ENCODE data around the gene ILF3. TPM values are rescaled to one million over a fixed set of nuclear protein-coding genes. Genes with fewer than 3 reads are reported as not detected.

The ILF3 gene
- total RNA-seq, 1 experiment from 2014 or later: 326 TPM

DNA sequence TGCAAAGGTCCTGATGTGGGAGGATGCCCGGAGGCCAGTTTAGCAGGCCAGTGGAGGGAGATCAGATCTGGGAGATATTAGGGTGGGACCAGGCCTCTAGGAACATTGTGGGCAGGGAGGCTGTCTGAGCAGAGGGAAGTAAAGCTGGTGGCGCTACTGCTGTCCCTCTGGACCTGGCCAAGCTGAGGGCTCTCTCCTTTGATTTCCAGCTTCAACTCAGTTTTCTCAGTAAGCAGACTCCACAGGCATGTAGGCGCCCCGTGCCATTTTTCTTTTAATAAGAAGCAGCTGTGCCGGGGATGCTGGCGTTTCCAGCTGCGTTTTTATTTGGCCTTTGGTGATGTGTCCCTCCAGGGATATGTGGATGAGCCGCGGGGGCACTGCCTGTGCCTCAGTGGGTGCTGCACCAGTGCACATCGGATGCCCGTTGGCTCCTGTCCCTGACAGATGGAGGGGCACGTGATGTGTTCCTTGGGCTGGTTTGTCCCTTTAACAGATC lies 70.5 kb downstream of the ILF3 start:
- BruUV-seq (replicated peaks): no TSS peak
- H3K27ac ChIP-seq: no peak overlapping the region
- no peaks in the 10 kb centered on the region for H3K9me2 ChIP-seq (ENCODE audit: insufficient read depth)
- POLR2A ChIA-PET (ENCODE audit: unreplicated experiment): no interaction called here
- peak in 1 of 2 experiments; percentile 32 for DNase-seq
- TF ChIP-seq EZH2 (IDR thresholded peaks at IDR 0.05; ENCODE audit: low read depth): no peak
- TF ChIP-seq CTCF (conservative IDR thresholded peaks at IDR 0.05): no peak
- peaks cover 89% of the 10 kb centered on the region for H4K20me1 ChIP-seq (ENCODE audit: insufficient read depth)
- H2AFZ ChIP-seq: no peak overlapping the region
- no peaks in the 10 kb centered on the region for H3K9me3 ChIP-seq (ENCODE audit: insufficient read depth, low read depth)
- H3K4me2 ChIP-seq: no peak overlapping the region
- no peak overlapping the region for H3K4me3 ChIP-seq
- CTCF ChIA-PET: no interaction called here
- H3K79me2 ChIP-seq (ENCODE audit: low read depth): peaks cover 96% of the 10 kb centered on the region
- H3K27me3 ChIP-seq (ENCODE audit: insufficient read depth, low read depth): no peaks in the 10 kb centered on the region
- H3F3A ChIP-seq (ENCODE audit: insufficient read depth, low read depth): peaks cover 7% of the 10 kb centered on the region; the same call in 1 of the 2 replicates
- intact Hi-C loops (cut with micrococcal nuclease; ENCODE audit: unreplicated experiment): no loop called here
- peaks cover 5% of the 10 kb centered on the region for H3K4me1 ChIP-seq (replicated peaks; ENCODE audit: insufficient read depth)
- peaks cover 6% of the 10 kb centered on the region; the same call in 1 of the 2 replicates for H3K36me3 ChIP-seq (ENCODE audit: low read depth)

GRCh38 chr19:10725415-10725814 lies 71.3 kb downstream of the ILF3 start:
- no peak overlapping the region for H3K27ac ChIP-seq
- no peak overlapping the region for H3K4me2 ChIP-seq
- ChIA-PET CTCF (no interaction called here), POLR2A (ENCODE audit: unreplicated experiment) (no interaction called here)
- no peaks in the 10 kb centered on the region for H3K27me3 ChIP-seq (ENCODE audit: insufficient read depth, low read depth)
- H3K79me2 ChIP-seq (ENCODE audit: low read depth): peaks cover 96% of the 10 kb centered on the region
- H3F3A ChIP-seq (ENCODE audit: insufficient read depth, low read depth): peaks cover 7% of the 10 kb centered on the region; the same call in 1 of the 2 replicates
- peaks cover 90% of the 10 kb centered on the region for H4K20me1 ChIP-seq (ENCODE audit: insufficient read depth)
- H2AFZ ChIP-seq: no peak overlapping the region
- intact Hi-C loops (cut with micrococcal nuclease; ENCODE audit: unreplicated experiment): no loop called here
- no peaks in the 10 kb centered on the region for H3K9me3 ChIP-seq (ENCODE audit: insufficient read depth, low read depth)
- TF ChIP-seq CTCF (conservative IDR thresholded peaks at IDR 0.05): no peak
- no peak for TF ChIP-seq EZH2 (IDR thresholded peaks at IDR 0.05; ENCODE audit: low read depth)
- H3K36me3 ChIP-seq (ENCODE audit: low read depth): peaks cover 6% of the 10 kb centered on the region; the same call in 1 of the 2 replicates
- BruUV-seq (replicated peaks): no TSS peak
- no peaks in the 10 kb centered on the region; the same call in 1 of the 2 replicates for H3K4me1 ChIP-seq (replicated peaks; ENCODE audit: insufficient read depth)
- no peaks in the 10 kb centered on the region for H3K9me2 ChIP-seq (ENCODE audit: insufficient read depth)
- no peak overlapping the region for H3K4me3 ChIP-seq
- peak in 1 of 2 experiments; percentile 16 for DNase-seq

GRCh38 chr19:10726268-10726667 lies 72.1 kb downstream of the ILF3 start:
- no peak overlapping the region for H3K4me3 ChIP-seq
- H3K27ac ChIP-seq: no peak overlapping the region
- BruUV-seq (replicated peaks): no TSS peak
- no peak for DNase-seq
- H3K9me2 ChIP-seq (ENCODE audit: insufficient read depth): no peaks in the 10 kb centered on the region
- H3K9me3 ChIP-seq (ENCODE audit: insufficient read depth, low read depth): no peaks in the 10 kb centered on the region
- ChIA-PET POLR2A (ENCODE audit: unreplicated experiment) (no interaction called here), CTCF (no interaction called here)
- intact Hi-C loops (cut with micrococcal nuclease; ENCODE audit: unreplicated experiment): no loop called here
- H3F3A ChIP-seq (ENCODE audit: insufficient read depth, low read depth): peaks cover 7% of the 10 kb centered on the region; the same call in 1 of the 2 replicates
- peaks cover 90% of the 10 kb centered on the region for H4K20me1 ChIP-seq (ENCODE audit: insufficient read depth)
- H3K4me2 ChIP-seq: no peak overlapping the region
- no peak overlapping the region for H2AFZ ChIP-seq
- H3K4me1 ChIP-seq (replicated peaks; ENCODE audit: insufficient read depth): peaks cover 7% of the 10 kb centered on the region; the same call in 1 of the 2 replicates
- no peaks in the 10 kb centered on the region for H3K27me3 ChIP-seq (ENCODE audit: insufficient read depth, low read depth)
- peaks cover 96% of the 10 kb centered on the region for H3K79me2 ChIP-seq (ENCODE audit: low read depth)
- H3K36me3 ChIP-seq (ENCODE audit: low read depth): no peaks in the 10 kb centered on the region
- TF ChIP-seq EZH2 (IDR thresholded peaks at IDR 0.05; ENCODE audit: low read depth) (no peak), CTCF (conservative IDR thresholded peaks at IDR 0.05) (no peak)

Measured in PC-9 (cell line).